Measurements from ENCODE around the gene PSMD11.

- TF ChIP-seq CTCF (IDR thresholded peaks at IDR 0.05), result no peak
- TF ChIP-seq POLR2A (IDR thresholded peaks at IDR 0.05), result no peak
- TF ChIP-seq POLR2AphosphoS5 (IDR thresholded peaks at IDR 0.05), result no peak
Measured at GRCh38 chr17:32488604-32489180, 44.4 kb downstream of the PSMD11 start.
